Measurements from ENCODE around the gene NADK2. TPM values are rescaled to one million over a fixed set of nuclear protein-coding genes. Genes with fewer than 3 reads are reported as not detected.
"Not testable (repeated sequence)": the region's sequence is repeated elsewhere in the genome, so short reads cannot be mapped to it uniquely, and the experiment has no call there.

NADK2 gene, protein sequence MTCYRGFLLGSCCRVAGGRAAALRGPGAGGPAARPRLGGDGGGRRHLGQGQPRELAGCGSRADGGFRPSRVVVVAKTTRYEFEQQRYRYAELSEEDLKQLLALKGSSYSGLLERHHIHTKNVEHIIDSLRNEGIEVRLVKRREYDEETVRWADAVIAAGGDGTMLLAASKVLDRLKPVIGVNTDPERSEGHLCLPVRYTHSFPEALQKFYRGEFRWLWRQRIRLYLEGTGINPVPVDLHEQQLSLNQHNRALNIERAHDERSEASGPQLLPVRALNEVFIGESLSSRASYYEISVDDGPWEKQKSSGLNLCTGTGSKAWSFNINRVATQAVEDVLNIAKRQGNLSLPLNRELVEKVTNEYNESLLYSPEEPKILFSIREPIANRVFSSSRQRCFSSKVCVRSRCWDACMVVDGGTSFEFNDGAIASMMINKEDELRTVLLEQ
- total RNA-seq = 10 to 100 TPM; 16.5 to 17.3 TPM

DNA sequence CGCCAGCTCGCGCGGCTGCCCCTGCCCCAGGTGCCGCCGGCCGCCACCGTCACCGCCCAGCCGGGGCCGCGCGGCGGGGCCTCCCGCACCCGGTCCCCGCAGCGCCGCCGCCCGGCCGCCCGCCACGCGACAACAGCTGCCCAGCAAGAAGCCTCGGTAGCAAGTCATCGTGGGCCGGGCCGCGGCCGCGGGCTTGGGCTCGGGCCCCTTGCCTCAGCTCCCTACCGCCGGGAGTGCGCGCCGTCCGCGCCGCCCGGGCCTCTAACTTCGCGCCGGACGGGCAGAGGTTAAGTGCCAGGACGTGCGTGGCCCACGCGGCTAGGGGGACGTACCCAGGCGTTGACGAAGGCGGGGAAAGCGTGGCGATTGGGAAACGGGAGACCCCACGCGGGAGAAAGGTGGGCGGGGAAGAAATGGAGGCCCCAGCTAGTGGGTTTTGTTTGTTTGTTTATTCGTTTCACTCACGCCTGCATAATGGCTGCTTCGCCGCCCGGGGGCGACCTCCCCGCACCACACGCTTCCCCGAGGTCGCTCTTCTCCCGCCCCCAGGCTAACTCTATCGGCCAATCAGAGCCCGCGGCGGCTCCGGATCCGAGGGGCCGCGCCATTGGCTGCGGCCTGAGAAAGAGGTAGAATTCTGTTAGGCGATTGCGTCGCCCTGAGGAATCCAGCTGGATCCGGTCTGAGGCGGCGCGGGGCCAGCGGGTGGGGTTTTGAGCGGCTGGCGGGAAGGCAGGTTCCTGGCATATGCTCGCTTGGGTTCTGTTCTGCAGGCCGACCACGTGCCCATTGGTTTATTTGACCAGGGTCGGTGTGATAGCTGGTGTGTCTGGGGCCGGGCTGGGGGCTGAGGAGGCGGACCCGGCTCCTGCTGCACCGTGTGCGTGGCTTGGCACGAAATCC, at the start of gene NADK2:
TSS of gene NADK2 (minus strand) at position 295 of the 903 bp plus-strand sequence. CDS start at position 168, 127 bp downstream.
- ATAC-seq (ENCODE audit: low read depth) (peak; percentile 93), DNase-seq (peak; percentile 91)
- Mint-ChIP-seq H3K27me3 (no peaks in the 10 kb centered on the region), H3K4me1 (peaks cover 18% of the 10 kb centered on the region), H3K9me3 (no peaks in the 10 kb centered on the region), H3K4me3 (peak within 1 kb of the TSS; percentile 86), H3K36me3 (no peaks in the 10 kb centered on the region), H3K27ac (peak within 1 kb of the TSS; percentile 93)
- POLR2A ChIA-PET = interaction anchor here (0.6 to 4.0 kb wide), 4 partner anchors 26 to 179 kb away, joined by 3 to 36 read pairs (median 5); partner anchors contain the start of genes LMBRD2 and SKP2

DNA sequence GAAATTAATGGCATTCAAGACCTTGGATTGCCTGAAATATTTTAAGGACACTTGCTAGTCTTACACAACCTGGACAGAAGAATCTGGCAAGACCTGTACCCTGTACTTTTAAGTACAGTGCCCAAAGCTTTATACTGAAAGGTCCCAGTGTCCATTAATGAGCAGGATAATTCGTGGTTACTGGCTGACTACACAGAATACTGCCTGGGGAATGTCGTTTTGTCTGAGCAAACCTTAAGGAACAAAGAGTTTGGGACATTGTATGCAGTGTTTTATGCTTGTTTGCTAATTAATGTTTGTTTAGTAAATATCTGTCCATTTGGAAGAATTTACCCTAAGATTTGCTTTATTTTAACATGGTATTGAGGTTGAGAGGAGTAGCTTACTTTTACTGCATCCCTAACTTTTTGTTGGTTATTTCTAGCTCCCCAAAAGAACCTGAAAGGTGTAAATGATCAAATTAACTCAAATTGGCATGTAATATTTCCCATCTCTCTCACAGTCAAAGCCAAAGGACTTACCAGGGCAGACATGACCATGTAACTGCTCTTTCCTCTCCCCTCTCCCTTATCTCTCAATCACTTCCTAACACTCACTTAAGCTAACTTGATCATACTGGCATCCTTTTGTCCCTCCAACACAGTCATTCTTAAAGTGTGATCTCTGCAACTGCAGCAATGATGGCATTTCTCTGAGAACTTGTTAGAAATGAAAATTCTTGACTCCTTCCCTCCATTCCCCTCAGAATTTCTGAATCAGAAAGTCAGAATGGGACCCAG, 44.3 kb upstream of the NADK2 start:
- H3K27ac Mint-ChIP-seq = no peak overlapping the region
- no peak for DNase-seq
- no peaks in the 10 kb centered on the region for H3K9me3 Mint-ChIP-seq
- POLR2A ChIA-PET = no interaction called here
- no peaks in the 10 kb centered on the region for H3K4me1 Mint-ChIP-seq
- ATAC-seq (ENCODE audit: low read depth) = no peak
- no peaks in the 10 kb centered on the region for H3K36me3 Mint-ChIP-seq
- no peak overlapping the region for H3K4me3 Mint-ChIP-seq
- peaks cover 2% of the 10 kb centered on the region for H3K27me3 Mint-ChIP-seq

DNA sequence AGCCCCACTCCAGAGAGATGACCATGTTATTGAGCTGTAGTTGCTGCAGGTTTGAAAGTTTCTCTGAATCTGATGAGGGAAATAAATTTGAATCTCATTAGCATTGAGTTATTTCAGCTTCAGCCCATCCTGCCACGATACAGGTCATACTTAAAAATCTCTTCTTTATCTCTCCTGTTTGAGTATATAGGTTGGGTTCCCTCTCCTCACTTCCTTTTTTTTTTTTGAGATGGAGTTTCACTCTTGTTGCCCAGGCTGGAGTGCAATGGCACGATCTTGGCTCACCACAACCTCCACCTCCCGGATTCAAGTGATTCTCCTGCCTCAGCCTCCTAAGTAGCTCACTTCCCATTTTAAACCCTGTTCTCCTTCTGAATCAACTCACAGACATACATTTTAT, 42.0 kb upstream of the NADK2 start:
- ATAC-seq (ENCODE audit: low read depth); H3K4me3 Mint-ChIP-seq; H3K27ac Mint-ChIP-seq; POLR2A ChIA-PET; H3K9me3 Mint-ChIP-seq; H3K36me3 Mint-ChIP-seq; DNase-seq; H3K4me1 Mint-ChIP-seq; H3K27me3 Mint-ChIP-seq: not testable (repeated sequence)

DNA sequence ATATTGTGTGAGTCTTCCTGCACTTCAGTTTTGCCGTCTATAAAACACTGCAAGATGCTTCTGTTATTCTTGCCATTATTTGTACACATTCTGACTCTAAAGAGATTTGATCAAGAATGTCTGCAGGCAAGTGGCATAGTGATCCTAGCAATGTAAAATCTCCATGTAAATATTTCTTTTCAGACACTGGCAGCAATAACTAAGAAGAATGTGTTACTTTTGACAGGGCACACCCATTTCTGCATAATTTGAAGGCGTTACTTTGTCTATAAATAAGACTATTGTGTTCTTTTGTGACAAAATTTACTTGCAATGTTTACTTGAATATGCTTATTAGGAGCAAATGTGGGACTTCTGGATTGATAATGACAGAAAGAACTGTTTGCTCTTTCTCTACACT, 39.9 kb upstream of the NADK2 start:
- H3K27ac Mint-ChIP-seq = no peak overlapping the region
- DNase-seq (no peak), ATAC-seq (ENCODE audit: low read depth) (no peak)
- no peak overlapping the region for H3K4me3 Mint-ChIP-seq
- H3K36me3 Mint-ChIP-seq = no peaks in the 10 kb centered on the region
- peaks cover 3% of the 10 kb centered on the region for H3K27me3 Mint-ChIP-seq
- H3K4me1 Mint-ChIP-seq = no peaks in the 10 kb centered on the region
- H3K9me3 Mint-ChIP-seq = no peaks in the 10 kb centered on the region
- POLR2A ChIA-PET = no interaction called here

DNA sequence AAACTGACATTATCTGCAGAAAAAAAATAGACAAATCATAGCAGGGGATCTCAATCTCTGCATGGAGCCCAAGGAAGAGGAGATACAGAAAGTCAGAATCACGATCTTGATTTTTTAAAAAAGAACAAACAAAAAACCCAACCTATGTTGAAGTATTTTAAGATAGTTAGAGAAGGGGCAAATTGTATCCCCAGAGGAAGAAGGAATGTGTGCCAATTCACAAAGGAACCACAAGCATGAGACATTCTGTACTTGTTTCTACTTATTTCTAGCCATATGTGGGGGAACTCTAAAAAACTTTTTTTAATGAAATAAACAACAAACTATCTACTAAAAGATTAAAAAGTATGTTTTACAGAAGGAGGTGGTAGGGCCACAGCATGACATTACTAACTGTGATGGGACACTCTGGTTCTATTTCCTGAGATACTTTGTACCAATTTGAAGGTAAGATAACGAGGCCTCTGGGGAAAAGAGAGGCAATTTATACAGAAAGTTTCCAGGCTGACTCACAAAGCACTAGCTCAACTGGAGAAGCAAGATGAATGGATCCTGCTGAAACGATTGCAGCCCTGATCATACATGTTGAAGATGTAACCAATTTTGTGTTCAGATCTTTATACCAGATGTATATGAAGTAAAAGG, 37.5 kb upstream of the NADK2 start:
- H3K36me3 Mint-ChIP-seq = no peaks in the 10 kb centered on the region

DNA sequence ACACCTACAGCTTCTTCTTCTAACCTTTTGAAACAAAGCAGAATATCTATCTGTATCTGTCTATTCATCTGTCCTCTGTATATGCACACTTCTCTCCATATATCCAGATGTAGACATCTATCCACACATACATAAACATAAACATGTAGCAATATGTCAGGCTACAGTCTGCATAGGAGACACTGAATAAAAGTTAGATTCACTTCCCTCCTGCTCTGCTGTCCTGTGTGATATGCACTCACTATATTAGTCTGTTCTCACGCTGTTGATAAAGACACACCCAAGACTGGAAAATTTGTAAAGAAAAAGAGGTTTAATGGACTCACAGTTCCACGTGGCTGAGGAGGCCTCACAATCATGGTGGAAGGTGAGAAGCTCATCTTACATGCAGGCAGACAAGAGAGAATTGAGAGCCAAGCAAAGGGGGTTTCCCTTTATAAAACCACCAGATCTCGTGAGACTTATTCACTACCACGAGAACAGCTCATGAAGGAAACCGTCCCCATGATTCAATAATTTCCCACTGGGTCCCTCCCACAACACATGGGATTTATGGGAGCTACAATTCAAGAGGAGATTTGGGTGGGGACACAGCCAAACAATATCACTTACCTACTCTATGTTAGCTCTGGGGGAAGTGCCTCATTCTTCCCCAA, 35.9 kb upstream of the NADK2 start:
- POLR2A ChIA-PET = no interaction called here
- Mint-ChIP-seq H3K4me3 (no peak overlapping the region), H3K9me3 (no peaks in the 10 kb centered on the region), H3K36me3 (no peaks in the 10 kb centered on the region), H3K27ac (no peak overlapping the region), H3K4me1 (no peaks in the 10 kb centered on the region), H3K27me3 (peaks cover 9% of the 10 kb centered on the region)
- ATAC-seq (ENCODE audit: low read depth) (no peak), DNase-seq (no peak)

More for the DNA sequence above, 37.5 kb upstream of the NADK2 start:
- no peak overlapping the region for H3K4me3 Mint-ChIP-seq
- POLR2A ChIA-PET = no interaction called here
- no peaks in the 10 kb centered on the region for H3K4me1 Mint-ChIP-seq
- no peaks in the 10 kb centered on the region for H3K9me3 Mint-ChIP-seq
- peaks cover 3% of the 10 kb centered on the region for H3K27me3 Mint-ChIP-seq
- ATAC-seq (ENCODE audit: low read depth) = no peak
- DNase-seq = no peak
- H3K27ac Mint-ChIP-seq = no peak overlapping the region

DNA sequence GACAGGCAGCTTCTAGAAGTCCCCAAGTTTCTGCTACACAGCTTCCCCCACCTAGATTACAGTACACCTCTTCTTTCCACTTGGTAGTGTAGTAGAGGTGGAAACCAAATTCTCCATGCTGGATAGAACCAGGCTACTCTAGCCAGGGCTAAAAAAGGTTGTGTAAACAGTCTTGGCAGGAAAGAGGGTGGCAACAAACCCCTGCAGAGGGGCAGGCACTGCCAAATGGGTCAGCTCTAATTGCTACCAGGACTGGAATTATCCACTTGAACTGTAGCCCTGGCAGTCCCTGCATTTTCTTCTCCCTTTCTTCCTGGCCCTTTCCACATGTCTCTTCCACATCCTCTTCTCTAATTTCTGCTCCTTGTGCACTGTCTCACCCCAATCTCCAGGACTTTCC, 35.1 kb upstream of the NADK2 start:
- Mint-ChIP-seq H3K27ac (no peak overlapping the region), H3K4me3 (no peak overlapping the region), H3K36me3 (no peaks in the 10 kb centered on the region), H3K27me3 (peaks cover 9% of the 10 kb centered on the region), H3K9me3 (no peaks in the 10 kb centered on the region), H3K4me1 (no peaks in the 10 kb centered on the region)
- no peak for DNase-seq
- POLR2A ChIA-PET = no interaction called here
- ATAC-seq (ENCODE audit: low read depth) = no peak

DNA sequence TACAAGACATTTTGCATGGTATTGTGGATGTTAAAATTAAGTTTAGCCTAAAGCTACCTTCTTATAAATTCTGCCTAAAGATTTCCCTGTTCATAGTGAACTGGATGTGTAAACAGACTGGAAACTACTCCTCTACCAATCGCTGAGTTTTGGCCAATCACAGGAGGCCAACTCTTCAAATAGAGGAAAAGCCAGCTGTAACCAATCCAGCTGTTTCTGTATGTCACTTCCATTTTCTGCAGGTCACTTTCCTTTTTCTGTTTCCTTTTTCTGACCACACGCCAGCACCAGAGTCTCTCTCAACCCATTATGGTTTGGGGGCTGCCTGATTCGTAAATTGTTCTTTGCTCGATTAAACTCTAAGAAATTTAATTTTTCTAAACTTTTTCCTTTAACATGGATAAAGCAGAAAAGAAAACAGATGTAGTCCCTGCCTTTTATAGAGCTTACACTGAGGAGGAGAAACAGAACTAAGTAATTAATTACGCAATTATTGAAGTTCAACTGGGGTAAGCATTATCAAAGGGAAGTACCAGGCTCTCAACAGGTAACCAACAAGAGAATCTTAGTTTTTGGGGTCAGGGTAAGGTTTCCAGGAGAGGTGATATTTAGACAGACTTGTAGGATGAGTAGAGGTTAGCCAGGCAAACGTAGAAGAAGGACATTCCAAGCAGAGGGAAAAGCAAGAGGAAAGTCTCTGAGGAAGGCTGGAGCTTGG, 32.2 kb upstream of the NADK2 start:
- H3K4me3 Mint-ChIP-seq = no peak overlapping the region
- POLR2A ChIA-PET = no interaction called here
- no peaks in the 10 kb centered on the region for H3K9me3 Mint-ChIP-seq
- H3K4me1 Mint-ChIP-seq = no peaks in the 10 kb centered on the region
- ATAC-seq (ENCODE audit: low read depth) = no peak
- H3K27ac Mint-ChIP-seq = no peak overlapping the region
- peaks cover 18% of the 10 kb centered on the region for H3K27me3 Mint-ChIP-seq
- no peak for DNase-seq
- H3K36me3 Mint-ChIP-seq = no peaks in the 10 kb centered on the region

DNA sequence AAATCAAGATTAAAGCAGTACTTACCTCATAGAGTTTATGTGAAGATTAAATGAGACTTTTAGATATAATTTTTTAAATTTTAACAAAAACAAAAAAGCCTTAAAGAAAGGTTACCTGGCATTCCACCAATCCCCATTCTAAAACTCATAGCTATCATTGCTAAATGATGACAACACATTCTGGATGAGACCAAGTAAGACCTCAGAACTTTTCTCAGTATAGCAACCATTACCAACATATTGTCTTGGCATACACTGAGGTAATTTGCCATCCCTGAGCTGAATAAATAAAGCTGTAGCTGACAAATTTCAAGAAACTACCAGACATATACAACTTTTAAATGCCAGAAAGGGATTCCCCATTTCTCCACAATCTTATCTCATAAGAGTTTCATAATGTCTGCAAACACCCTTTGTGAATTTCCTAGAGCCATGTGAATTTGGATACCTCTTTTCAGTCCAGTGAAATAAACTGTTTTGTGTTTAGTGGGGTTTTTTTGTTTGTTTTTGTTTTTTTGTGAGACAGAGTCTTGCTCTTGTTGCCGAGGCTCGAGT, 30.5 kb upstream of the NADK2 start:
- Mint-ChIP-seq H3K27me3 (peaks cover 16% of the 10 kb centered on the region), H3K4me3 (no peak overlapping the region), H3K36me3 (no peaks in the 10 kb centered on the region), H3K9me3 (no peaks in the 10 kb centered on the region), H3K4me1 (no peaks in the 10 kb centered on the region), H3K27ac (no peak overlapping the region)
- ATAC-seq (ENCODE audit: low read depth) = no peak
- DNase-seq = no peak
- POLR2A ChIA-PET = no interaction called here

DNA sequence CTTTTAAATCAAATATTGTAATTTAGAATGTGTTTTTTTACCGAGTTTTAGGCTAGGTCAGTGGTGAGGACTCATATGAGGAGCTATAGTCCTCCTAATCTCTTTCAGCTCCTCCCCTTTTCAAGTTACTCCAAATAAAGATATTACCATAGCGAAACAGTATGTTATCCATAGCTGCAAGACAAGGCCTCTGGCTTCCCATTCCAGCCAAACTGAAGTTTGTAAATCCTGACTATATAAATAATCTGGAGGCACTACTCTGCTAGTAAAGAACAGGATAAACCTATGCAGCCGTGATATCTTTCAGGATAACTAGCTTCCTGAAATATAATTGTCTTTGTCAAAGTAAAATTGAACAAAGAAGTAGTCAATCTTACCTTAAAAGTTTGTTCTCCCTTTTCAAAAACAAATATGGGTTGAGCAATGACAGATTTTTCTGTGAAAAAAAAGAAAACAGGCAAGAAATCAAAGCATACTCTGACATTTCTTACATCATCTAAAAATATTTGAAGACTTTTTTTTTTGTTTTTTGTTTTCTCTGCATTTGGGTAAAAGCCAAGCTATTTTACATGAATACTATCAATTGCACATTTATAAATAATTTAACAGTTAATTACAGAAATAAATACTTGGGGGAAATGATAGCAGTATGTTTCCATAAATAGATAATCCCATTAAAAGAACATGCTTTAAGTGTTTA, 29.3 kb upstream of the NADK2 start:
- ATAC-seq (ENCODE audit: low read depth) (no peak), DNase-seq (no peak)
- H3K27ac Mint-ChIP-seq = no peak overlapping the region
- POLR2A ChIA-PET = no interaction called here
- no peak overlapping the region for H3K4me3 Mint-ChIP-seq
- H3K4me1 Mint-ChIP-seq = no peaks in the 10 kb centered on the region
- no peaks in the 10 kb centered on the region for H3K36me3 Mint-ChIP-seq
- H3K9me3 Mint-ChIP-seq = no peaks in the 10 kb centered on the region
- H3K27me3 Mint-ChIP-seq = peaks cover 14% of the 10 kb centered on the region

DNA sequence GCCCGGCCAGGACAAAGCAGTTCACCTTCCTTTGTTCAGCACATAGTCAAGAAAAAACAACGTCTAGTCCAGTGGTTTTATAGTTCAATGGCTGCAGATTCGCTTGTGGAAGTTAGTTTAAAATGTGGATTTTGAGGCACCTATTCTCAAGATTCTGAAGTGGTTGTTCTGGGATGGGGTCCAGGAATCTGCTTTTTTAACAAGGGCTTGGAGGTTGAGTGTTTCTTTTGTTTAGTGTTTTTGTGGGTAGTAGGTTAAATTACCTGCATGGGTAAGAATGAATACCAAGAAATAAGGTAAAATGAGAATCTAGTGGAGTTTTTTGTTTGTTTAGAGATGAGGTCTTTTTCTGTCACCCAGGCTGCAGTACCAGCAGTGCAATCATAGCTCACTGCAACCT, 28.4 kb upstream of the NADK2 start:
- POLR2A ChIA-PET = no interaction called here
- H3K4me1 Mint-ChIP-seq = no peaks in the 10 kb centered on the region
- peaks cover 17% of the 10 kb centered on the region for H3K27me3 Mint-ChIP-seq
- no peaks in the 10 kb centered on the region for H3K9me3 Mint-ChIP-seq
- H3K27ac Mint-ChIP-seq = no peak overlapping the region
- H3K4me3 Mint-ChIP-seq = no peak overlapping the region
- DNase-seq = no peak
- no peak for ATAC-seq (ENCODE audit: low read depth)
- H3K36me3 Mint-ChIP-seq = no peaks in the 10 kb centered on the region

All from activated naive CD8-positive, alpha-beta T cell treated with anti-CD3 and anti-CD28 coated beads, Interleukin-2, amount 10 ng/mL, durations not matched to agents 7 days and 5 days (primary cell).